Stimulated activated CD4-positive, alpha-beta T cell treated with anti-CD3 and anti-CD28 coated beads, TNF-alpha, amount 100 ng/mL, for 1 hour (primary cell): ENCODE data around the gene UBAP1L.
"Not testable (repeated sequence)": the region's sequence is repeated elsewhere in the genome, so short reads cannot be mapped to it uniquely, and the experiment has no call there.

Experiments
- DNase-seq, 3 donors: peaks; one replicate each; pipeline ENCODE4 v3.0.0-alpha.2; 2020; ENCODE audit warnings: low read depth in 3 of 3, low spot score in 1 of 3

The UBAP1L gene

DNA sequence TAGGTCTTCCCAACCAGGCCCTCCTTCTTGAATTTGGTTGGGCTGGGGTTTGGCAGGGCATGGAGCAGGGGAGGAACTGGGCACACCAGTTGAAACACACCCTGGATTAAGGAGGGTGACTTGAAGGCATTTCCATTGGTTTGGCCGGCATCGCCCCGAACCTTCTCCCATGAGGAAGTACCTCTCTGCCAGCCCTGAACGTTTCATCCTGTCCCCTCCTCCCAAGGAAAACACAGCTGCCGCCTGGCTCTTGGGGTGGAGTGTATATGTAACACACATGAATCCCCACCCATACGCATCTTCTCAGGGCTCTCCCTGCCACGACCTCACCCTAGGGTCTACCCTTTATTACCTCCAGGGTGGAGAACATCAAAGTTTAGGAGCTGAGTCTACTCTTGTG, 14.6 kb downstream of the UBAP1L start:
- DNase-seq: no peak

GRCh38 chr15:65099801-65100200, 15.2 kb downstream of the UBAP1L start:
- not testable (repeated sequence) for DNase-seq

GRCh38 chr15:65099336-65099735, 15.7 kb downstream of the UBAP1L start:
- DNase-seq: no peak

DNA sequence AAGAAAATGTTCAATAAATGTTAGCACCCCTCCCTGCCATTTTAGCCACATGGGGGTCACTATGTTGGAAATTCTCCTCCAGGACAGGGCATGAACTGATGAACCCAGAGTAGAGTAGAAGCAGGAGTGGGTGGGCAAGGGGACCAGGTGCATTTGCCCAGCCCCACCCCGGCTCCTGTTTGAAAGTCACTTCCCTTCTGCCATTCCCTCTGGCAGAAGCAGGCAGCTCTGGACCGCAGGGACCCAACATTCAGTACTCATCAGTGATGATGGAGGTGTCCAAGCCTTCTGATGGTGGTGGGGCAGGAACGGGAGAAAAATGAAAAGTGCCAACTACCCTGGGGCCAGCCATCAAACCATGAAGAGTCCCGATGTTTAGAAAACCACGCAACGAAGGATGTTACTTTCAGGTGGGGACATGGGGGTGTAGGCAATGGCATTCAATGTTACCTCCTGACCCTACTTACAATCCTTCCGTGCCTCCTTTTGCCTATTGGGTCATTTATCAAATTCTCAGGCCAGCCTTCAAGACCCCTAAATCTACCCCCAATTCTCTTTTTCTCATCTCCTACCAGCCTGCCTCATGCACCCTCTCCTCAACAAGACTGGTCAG, 17.2 kb downstream of the UBAP1L start:
- no peak for DNase-seq

GRCh38 chr15:65096481-65097385, 18.3 kb downstream of the UBAP1L start:
- no peak for DNase-seq

DNA sequence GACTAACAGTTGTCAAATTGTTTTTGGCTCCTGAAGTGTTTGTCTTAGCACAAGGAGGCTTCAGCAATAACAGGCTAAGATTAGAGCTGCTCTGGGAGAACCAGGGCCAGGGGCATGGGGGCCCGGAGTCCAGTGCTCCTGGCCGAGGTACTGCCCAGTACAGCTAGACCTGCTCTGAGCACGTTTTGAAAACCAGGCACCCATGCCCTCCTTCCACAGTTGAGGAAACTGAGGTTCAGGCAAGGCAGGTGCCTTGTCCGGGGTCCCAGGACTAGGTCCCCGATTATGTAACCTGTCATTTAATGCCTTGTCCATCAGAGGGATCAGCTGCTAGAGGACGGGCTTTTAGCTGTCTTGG, 19.3 kb downstream of the UBAP1L start:
- DNase-seq: no peak

- DNase-seq: no peak
Observed at GRCh38 chr15:65095011-65095746, 19.8 kb downstream of the UBAP1L start.

DNA sequence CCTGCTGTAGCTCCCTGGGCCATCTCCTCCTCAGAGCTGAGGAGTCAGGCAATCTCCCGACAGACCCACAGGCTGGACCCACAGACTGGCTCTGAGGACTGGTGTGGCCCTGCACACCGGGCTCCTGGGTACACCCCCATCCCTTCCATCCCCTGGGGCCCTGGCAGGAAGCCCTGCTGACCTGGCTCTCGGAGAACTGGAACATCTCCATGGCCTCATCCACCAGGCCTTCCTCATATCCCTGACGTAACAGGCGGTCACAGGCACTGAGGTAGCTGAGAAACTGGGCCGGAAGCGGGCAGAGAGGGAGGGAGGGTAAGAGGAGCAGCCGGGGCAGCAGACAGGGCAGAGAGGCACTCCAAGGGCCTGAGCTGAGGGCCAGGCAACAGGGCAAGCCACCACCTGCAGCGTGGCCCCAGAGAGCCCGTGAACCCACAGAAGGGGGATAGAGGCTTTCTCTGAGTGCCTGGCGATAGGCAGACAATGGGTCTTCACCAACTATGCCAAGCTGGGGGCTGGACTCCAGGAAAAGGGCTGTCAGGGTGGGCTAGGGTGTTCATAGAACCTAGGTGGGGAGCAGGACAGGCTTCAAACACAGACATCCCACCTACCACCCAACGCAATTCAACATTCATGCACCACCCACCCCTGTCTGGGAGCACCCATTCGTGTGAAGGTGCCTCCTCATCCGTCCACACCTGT, 20.6 kb downstream of the UBAP1L start:
- DNase-seq: no peak

GRCh38 chr15:65093793-65094170, 21.2 kb downstream of the UBAP1L start:
- DNase-seq: not testable (repeated sequence)

- no peak for DNase-seq
Observed at GRCh38 chr15:65092911-65093792, 21.8 kb downstream of the UBAP1L start.

- no peak for DNase-seq
Observed at GRCh38 chr15:65091946-65092770, 22.8 kb downstream of the UBAP1L start.

GRCh38 chr15:65089206-65089824, 25.7 kb downstream of the UBAP1L start:
- DNase-seq: no peak

DNA sequence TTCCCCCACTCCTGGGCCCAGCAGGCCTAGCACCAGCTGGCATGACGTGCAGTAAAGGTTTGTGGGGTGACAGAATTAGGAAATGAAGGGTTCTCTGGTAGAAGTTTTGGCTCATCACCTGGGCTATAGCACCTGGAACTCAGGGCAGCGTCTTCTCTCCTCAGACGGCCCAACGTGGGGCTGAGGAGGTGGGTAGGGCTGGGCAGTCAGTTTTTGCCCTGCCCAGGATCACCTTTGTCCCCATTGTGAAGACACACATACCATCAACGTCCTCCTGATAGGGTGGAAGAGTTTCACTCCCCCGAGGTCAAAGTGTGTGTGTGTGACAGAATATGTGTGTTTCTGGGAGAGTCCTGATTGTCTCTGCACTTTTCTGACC, 26.4 kb downstream of the UBAP1L start:
- DNase-seq: no peak

GRCh38 chr15:65087873-65088642, 26.9 kb downstream of the UBAP1L start:
- no peak for DNase-seq

- no peak for DNase-seq
Observed at GRCh38 chr15:65087411-65087810, 27.6 kb downstream of the UBAP1L start.

DNA sequence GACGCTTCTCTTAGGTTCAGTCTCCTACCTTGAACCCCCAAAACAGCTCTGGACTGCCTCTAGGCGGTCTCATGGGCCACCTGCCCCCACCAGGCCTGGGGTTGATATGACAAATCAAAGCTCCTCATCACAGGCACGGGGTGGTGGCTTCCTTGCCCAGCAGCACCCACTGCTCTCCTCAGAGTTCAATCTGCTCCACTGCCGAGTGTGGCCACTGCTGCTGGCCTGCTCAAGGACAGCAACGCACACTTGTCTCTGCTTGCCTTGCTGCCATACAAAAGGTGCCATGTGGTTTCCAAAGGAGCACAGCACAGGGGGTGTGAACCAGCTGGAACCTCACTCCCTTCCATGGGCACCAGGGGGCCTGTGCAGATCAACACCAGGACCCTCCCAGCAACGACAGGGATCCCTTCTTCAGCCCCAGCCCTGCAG, 28.3 kb downstream of the UBAP1L start:
- no peak for DNase-seq

GRCh38 chr15:65085990-65086679, 28.9 kb downstream of the UBAP1L start:
- DNase-seq: no peak
